SK-N-MC (cell line): ENCODE results near the gene SLC19A2.

Source experiments
- EZH2 ChIP-seq: fragments of 200-600 bp; sonication (generic); IDR thresholded peaks from one replicate; pipeline ENCODE4 v1.6.1; 2017; ENCODE audit warnings: antibody characterized with exemption
- POLR2AphosphoS5 ChIP-seq: IDR thresholded peaks from 2 replicates; pipeline ENCODE4 v1.6.1; 2012; ENCODE audit warnings: mild to moderate bottlenecking, low read depth, low read length, borderline replicate concordance

GRCh38 chr1:169534653-169535052, 48.9 kb upstream of the SLC19A2 start:
- TF ChIP-seq POLR2AphosphoS5: no peak
- no peak for TF ChIP-seq EZH2
